GM12801 (cell line): ENCODE results near the gene ZMYM4.

Experiments used
- CTCF ChIP-seq: IDR thresholded peaks from one replicate; pipeline ENCODE4 v1.5.1; 2011; ENCODE audit warnings: control low read depth; ENCODE audit not compliant: insufficient read length; ENCODE audit errors: extremely low read depth

Gene ZMYM4

GRCh38 chr1:35231287-35231686 lies 37.2 kb upstream of the ZMYM4 start:
- TF ChIP-seq CTCF, result no peak

GRCh38 chr1:35243691-35244090 lies 24.8 kb upstream of the ZMYM4 start:
- no peak for TF ChIP-seq CTCF

GRCh38 chr1:35247256-35247655 lies 21.3 kb upstream of the ZMYM4 start:
- TF ChIP-seq CTCF, result no peak

- no peak for TF ChIP-seq CTCF
Measured at GRCh38 chr1:35253941-35254340, 14.6 kb upstream of the ZMYM4 start.

GRCh38 chr1:35255276-35255675 lies 13.2 kb upstream of the ZMYM4 start:
- TF ChIP-seq CTCF, result no peak

- no peak for TF ChIP-seq CTCF
Measured at GRCh38 chr1:35259561-35259960, 8.9 kb upstream of the ZMYM4 start.

GRCh38 chr1:35261412-35262120 lies 6.9 kb upstream of the ZMYM4 start:
- no peak for TF ChIP-seq CTCF

- TF ChIP-seq CTCF, result no peak
Measured at GRCh38 chr1:35264035-35264434, 4.5 kb upstream of the ZMYM4 start.
